Hepatocyte (in vitro differentiated cells): ENCODE measurements around the gene DAP. TPM values are rescaled to one million over a fixed set of nuclear protein-coding genes. Genes with fewer than 3 reads are reported as not detected.

Experiments used
- DNase-seq: peaks from one replicate; pipeline ENCODE4 v3.0.0-alpha.2; 2016; ENCODE audit warnings: low spot score
- H2AFZ ChIP-seq: fragments of 200-600 bp; sonication (generic); 2 replicates; pipeline ENCODE4 v1.6.0; 2016; ENCODE audit warnings: antibody characterized with exemption, mild to moderate bottlenecking
- H3K27ac ChIP-seq: fragments of 200-600 bp; sonication (generic); 2 replicates; pipeline ENCODE4 v1.5.1; 2016; ENCODE audit warnings: mild to moderate bottlenecking
- H3K27me3 ChIP-seq: fragments of 200-600 bp; sonication (generic); 2 replicates; pipeline ENCODE4 v1.6.1; 2016
- H3K36me3 ChIP-seq: fragments of 200-600 bp; sonication (generic); replicated peaks from 2 replicates; pipeline ENCODE4 v1.5.1; 2016; ENCODE audit warnings: low read depth; ENCODE audit not compliant: insufficient read depth
- H3K4me1 ChIP-seq: fragments of 200-600 bp; sonication (generic); 2 replicates; pipeline ENCODE4 v1.5.1; 2016; ENCODE audit warnings: mild to moderate bottlenecking, moderate library complexity; ENCODE audit not compliant: insufficient read depth
- H3K4me2 ChIP-seq: fragments of 200-600 bp; sonication (generic); 2 replicates; pipeline ENCODE4 v1.6.0; 2016
- H3K4me3 ChIP-seq: fragments of 200-600 bp; sonication (generic); 2 replicates; pipeline ENCODE4 v1.5.1; 2016; ENCODE audit warnings: mild to moderate bottlenecking
- H3K79me2 ChIP-seq: fragments of 200-600 bp; sonication (generic); 2 replicates; pipeline ENCODE4 v1.6.0; 2017; ENCODE audit warnings: mild to moderate bottlenecking
- H3K9me2 ChIP-seq: fragments of 200-600 bp; sonication (generic); replicated peaks from 2 replicates; pipeline ENCODE4 v1.6.0; 2017; ENCODE audit warnings: mild to moderate bottlenecking; ENCODE audit not compliant: insufficient read depth
- H3K9me3 ChIP-seq: fragments of 200-600 bp; sonication (generic); 2 replicates; pipeline ENCODE4 v1.5.1; 2016; ENCODE audit warnings: low read depth, mild to moderate bottlenecking
- H4K20me1 ChIP-seq: fragments of 200-600 bp; sonication (generic); 2 replicates; pipeline ENCODE4 v1.6.0; 2016; ENCODE audit warnings: mild to moderate bottlenecking; ENCODE audit not compliant: insufficient read depth, poor library complexity, severe bottlenecking
- CTCF ChIP-seq: fragments of 200-600 bp; sonication (generic); IDR thresholded peaks from 2 replicates; pipeline ENCODE4 v1.5.1; 2016; ENCODE audit warnings: antibody characterized with exemption, mild to moderate bottlenecking; ENCODE audit not compliant: poor library complexity
- EZH2 ChIP-seq: fragments of 200-600 bp; sonication (generic); IDR thresholded peaks from 2 replicates; pipeline ENCODE4 v1.6.1; 2016; ENCODE audit warnings: antibody characterized with exemption, mild to moderate bottlenecking, borderline replicate concordance
- EZH2phosphoT487 ChIP-seq: fragments of 200-600 bp; sonication (generic); IDR thresholded peaks from one replicate; pipeline ENCODE4 v1.6.1; 2018; ENCODE audit warnings: antibody characterized with exemption, mild to moderate bottlenecking, low read depth, moderate library complexity; ENCODE audit not compliant: unreplicated experiment, severe bottlenecking
- WGBS: methylation state at CpG from one replicate; pipeline ENCODE4 v1.1.6; 2016; ENCODE audit warnings: low lambda C conversion rate; ENCODE audit errors: missing lambda C conversion rate; 5-methylcytosine and 5-hydroxymethylcytosine counted together
- polyA plus RNA-seq: library from polyadenylated mRNA; unstranded; fragments of >200 nt; fragmentation: Nextera tagmentation; extraction: Ambion mirVana; gene quantifications from 2 replicates; pipeline ENCODE4 v1.2.1, GENCODE V29; 2016
- total RNA-seq: library from RNA; depleted of rRNA; stranded (reverse); fragments of >200 nt; gene quantifications from 2 replicates; pipeline ENCODE4 v1.2.3, GENCODE V29; 2014

The DAP gene
- total and polyA plus RNA-seq, 2 experiments from 2014 or later, result 74.8 to 196 TPM

GRCh38 chr5:10635257-10635866 lies 125.7 kb downstream of the DAP start:
- Histone ChIP-seq H3K4me3 (no peak overlapping the region), H4K20me1 (no peaks in the 10 kb centered on the region), H2AFZ (no peak overlapping the region), H3K4me1 (no peaks in the 10 kb centered on the region), H3K9me3 (no peaks in the 10 kb centered on the region), H3K9me2 (no peaks in the 10 kb centered on the region), H3K27ac (no peak overlapping the region), H3K4me2 (no peak overlapping the region), H3K27me3 (peaks cover 7% of the 10 kb centered on the region), H3K79me2 (no peaks in the 10 kb centered on the region), H3K36me3 (no peaks in the 10 kb centered on the region)
- WGBS, result 65% methylated on average over 10 of the region's 10 CpGs
- DNase-seq, result no peak
- no peak for TF ChIP-seq CTCF

- TF ChIP-seq EZH2 (no peak), CTCF (no peak), EZH2phosphoT487 (no peak)
- WGBS, result 89% methylated on average over 2 of the region's 2 CpGs
- H3K27ac ChIP-seq, result no peak overlapping the region
These were observed 126.5 kb downstream of the DAP start for GRCh38 chr5:10634562-10634961.

GRCh38 chr5:10634050-10634449 lies 127.0 kb downstream of the DAP start:
- no peak overlapping the region for H3K27ac ChIP-seq
- H3K9me2 ChIP-seq, result no peaks in the 10 kb centered on the region
- no peaks in the 10 kb centered on the region for H4K20me1 ChIP-seq
- no peak overlapping the region for H2AFZ ChIP-seq
- H3K79me2 ChIP-seq, result no peaks in the 10 kb centered on the region
- DNase-seq, result no peak
- H3K27me3 ChIP-seq, result peaks cover 7% of the 10 kb centered on the region
- no peak overlapping the region for H3K4me3 ChIP-seq
- no peaks in the 10 kb centered on the region for H3K4me1 ChIP-seq
- TF ChIP-seq EZH2phosphoT487 (no peak), CTCF (no peak), EZH2 (no peak)
- WGBS, result 95% methylated on average over 4 of the region's 4 CpGs
- H3K36me3 ChIP-seq, result no peaks in the 10 kb centered on the region
- no peak overlapping the region for H3K4me2 ChIP-seq
- H3K9me3 ChIP-seq, result no peaks in the 10 kb centered on the region

More at GRCh38 chr5:10634562-10634961, 126.5 kb downstream of the DAP start:
- Histone ChIP-seq H3K4me3 (no peak overlapping the region), H4K20me1 (no peaks in the 10 kb centered on the region), H3K4me2 (no peak overlapping the region), H3K9me2 (no peaks in the 10 kb centered on the region), H3K27me3 (peaks cover 7% of the 10 kb centered on the region), H3K79me2 (no peaks in the 10 kb centered on the region), H3K4me1 (no peaks in the 10 kb centered on the region), H3K36me3 (no peaks in the 10 kb centered on the region), H2AFZ (no peak overlapping the region), H3K9me3 (no peaks in the 10 kb centered on the region)
- no peak for DNase-seq
